Measurements from ENCODE around the gene TBCK. TPM values are rescaled to one million over a fixed set of nuclear protein-coding genes. Genes with fewer than 3 reads are reported as not detected.

The TBCK gene
- total RNA-seq, 2 experiments from 2014 or later, result 23.5 to 29.0 TPM

DNA sequence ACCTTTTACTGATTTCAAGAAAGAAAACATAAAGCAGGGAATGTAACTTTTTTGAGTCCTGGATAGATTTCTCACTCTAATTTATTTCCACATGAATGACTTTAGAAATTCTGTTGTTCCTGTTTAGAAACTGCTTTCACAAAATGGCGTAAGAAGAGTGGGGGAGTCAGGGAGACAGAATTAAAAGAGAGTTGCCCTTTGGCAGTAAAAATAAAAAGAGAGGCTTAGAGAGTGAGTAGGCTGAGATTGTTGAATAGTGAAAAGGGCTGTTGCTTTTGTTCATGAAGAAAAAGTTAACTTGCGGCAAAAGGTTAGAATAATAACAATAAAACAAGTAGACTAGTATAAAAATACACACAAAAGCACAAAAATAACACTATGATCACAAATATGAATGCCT is 166.1 kb downstream of the TBCK start:
- TF ChIP-seq, protein P1, sequence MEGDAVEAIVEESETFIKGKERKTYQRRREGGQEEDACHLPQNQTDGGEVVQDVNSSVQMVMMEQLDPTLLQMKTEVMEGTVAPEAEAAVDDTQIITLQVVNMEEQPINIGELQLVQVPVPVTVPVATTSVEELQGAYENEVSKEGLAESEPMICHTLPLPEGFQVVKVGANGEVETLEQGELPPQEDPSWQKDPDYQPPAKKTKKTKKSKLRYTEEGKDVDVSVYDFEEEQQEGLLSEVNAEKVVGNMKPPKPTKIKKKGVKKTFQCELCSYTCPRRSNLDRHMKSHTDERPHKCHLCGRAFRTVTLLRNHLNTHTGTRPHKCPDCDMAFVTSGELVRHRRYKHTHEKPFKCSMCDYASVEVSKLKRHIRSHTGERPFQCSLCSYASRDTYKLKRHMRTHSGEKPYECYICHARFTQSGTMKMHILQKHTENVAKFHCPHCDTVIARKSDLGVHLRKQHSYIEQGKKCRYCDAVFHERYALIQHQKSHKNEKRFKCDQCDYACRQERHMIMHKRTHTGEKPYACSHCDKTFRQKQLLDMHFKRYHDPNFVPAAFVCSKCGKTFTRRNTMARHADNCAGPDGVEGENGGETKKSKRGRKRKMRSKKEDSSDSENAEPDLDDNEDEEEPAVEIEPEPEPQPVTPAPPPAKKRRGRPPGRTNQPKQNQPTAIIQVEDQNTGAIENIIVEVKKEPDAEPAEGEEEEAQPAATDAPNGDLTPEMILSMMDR (IDR thresholded peaks at IDR 0.05), result no peak
- Mint-ChIP-seq H3K27ac (no peak overlapping the region), H3K27me3 (no peaks in the 10 kb centered on the region), H3K9me3 (peaks cover 35% of the 10 kb centered on the region), H3K36me3 (ENCODE audit: low read depth) (peaks cover 95% of the 10 kb centered on the region), H3K4me1 (ENCODE audit: low read depth) (no peaks in the 10 kb centered on the region), H3K4me3 (no peak overlapping the region)
- no peaks in the 10 kb centered on the region for H3K4me1 ChIP-seq (ENCODE audit: insufficient read depth, low read length)
- CTCF ChIA-PET, result no interaction called here
- no peaks in the 10 kb centered on the region for H3K27me3 ChIP-seq (ENCODE audit: control insufficient read depth in 1 of 2, insufficient read depth in 2 of 2, low read length in 2 of 2)
- DNase-seq (no peak), ATAC-seq (ENCODE audit: poor library complexity) (no peak)
- intact Hi-C loops (cut with DNase I, micrococcal nuclease), result no loop called here
- peaks cover 5% of the 10 kb centered on the region for H3K36me3 ChIP-seq (ENCODE audit: insufficient read depth, low read length)
- POLR2A ChIA-PET, result no interaction called here
- H3K27ac ChIP-seq (ENCODE audit: low read depth in 1 of 2, low read length in 2 of 2), result no peak overlapping the region
- peaks cover 4 to 17% of the 10 kb centered on the region in 2 experiments for H3K9me3 ChIP-seq (ENCODE audit: control insufficient read depth in 1 of 2, insufficient read depth in 1 of 2, low read length in 2 of 2)
- no peak overlapping the region for H3K4me3 ChIP-seq (ENCODE audit: low read length)

DNA sequence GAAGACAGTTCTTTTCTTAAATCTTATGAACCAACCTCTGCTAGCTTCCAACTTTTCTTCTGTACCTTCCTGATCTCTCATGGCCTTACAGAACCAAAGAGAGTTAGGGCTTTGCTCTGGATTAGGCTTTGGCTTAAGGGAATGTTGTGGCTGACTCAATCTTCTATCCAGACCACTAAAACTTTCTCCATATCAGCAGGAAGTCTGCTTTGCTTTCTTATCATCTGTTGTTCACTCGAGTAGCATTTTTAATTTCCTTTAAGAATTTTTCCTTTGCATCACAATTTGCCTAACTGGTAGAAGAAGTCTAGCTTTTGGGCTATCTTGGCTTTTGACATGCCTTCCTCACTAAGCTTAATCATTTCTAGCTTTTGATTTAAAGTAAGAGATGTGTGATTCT is 167.0 kb downstream of the TBCK start:
- peaks cover 4 to 17% of the 10 kb centered on the region in 2 experiments for H3K9me3 ChIP-seq (ENCODE audit: control insufficient read depth in 1 of 2, insufficient read depth in 1 of 2, low read length in 2 of 2)
- ChIA-PET POLR2A (no interaction called here), CTCF (no interaction called here)
- peaks cover 35% of the 10 kb centered on the region for H3K9me3 Mint-ChIP-seq
- H3K4me3 Mint-ChIP-seq, result no peak overlapping the region
- DNase-seq, result no peak
- peaks cover 94% of the 10 kb centered on the region for H3K36me3 Mint-ChIP-seq (ENCODE audit: low read depth)
- H3K4me1 Mint-ChIP-seq (ENCODE audit: low read depth), result no peaks in the 10 kb centered on the region
- TF ChIP-seq, protein P1 (IDR thresholded peaks at IDR 0.05), result no peak
- H3K27ac Mint-ChIP-seq, result no peak overlapping the region
- intact Hi-C loops (cut with DNase I, micrococcal nuclease), result no loop called here
- no peak overlapping the region for H3K4me3 ChIP-seq (ENCODE audit: low read length)
- no peaks in the 10 kb centered on the region for H3K27me3 Mint-ChIP-seq
- no peaks in the 10 kb centered on the region for H3K27me3 ChIP-seq (ENCODE audit: control insufficient read depth in 1 of 2, insufficient read depth in 2 of 2, low read length in 2 of 2)
- H3K27ac ChIP-seq (ENCODE audit: low read depth in 1 of 2, low read length in 2 of 2), result no peak overlapping the region
- peaks cover 5% of the 10 kb centered on the region for H3K36me3 ChIP-seq (ENCODE audit: insufficient read depth, low read length)
- H3K4me1 ChIP-seq (ENCODE audit: insufficient read depth, low read length), result no peaks in the 10 kb centered on the region
- ATAC-seq (ENCODE audit: poor library complexity), result no peak

DNA sequence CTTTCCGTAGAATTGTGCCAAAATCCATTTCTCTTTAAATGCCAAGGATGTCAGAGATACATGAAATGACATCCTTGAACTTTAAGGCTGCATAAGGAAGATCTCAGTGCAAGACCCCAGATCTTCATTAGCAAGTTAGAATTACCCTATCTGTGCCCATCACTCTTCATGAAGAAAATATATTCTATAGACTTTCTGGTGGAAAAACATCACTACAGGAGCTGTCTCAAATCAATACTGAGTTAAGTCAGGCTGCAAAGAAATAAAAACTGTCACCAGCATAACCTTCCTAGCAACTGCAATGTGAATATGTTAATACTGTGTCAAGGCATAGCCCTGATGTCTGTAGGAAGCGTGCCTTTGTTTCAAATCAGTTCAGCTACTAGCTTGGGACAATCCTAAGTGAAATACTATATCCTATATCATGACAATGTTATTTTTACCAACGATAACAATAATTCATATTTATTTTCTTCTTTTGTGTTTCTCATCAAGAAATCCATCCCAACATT is 173.3 kb downstream of the TBCK start:
- Mint-ChIP-seq H3K4me1 (ENCODE audit: low read depth) (no peaks in the 10 kb centered on the region), H3K36me3 (ENCODE audit: low read depth) (peaks cover 53% of the 10 kb centered on the region), H3K4me3 (no peak overlapping the region), H3K27me3 (no peaks in the 10 kb centered on the region), H3K27ac (no peak overlapping the region), H3K9me3 (peaks cover 6% of the 10 kb centered on the region)
- POLR2A ChIA-PET, result no interaction called here
- Histone ChIP-seq H3K27me3 (ENCODE audit: control insufficient read depth in 1 of 2, insufficient read depth in 2 of 2, low read length in 2 of 2) (no peaks in the 10 kb centered on the region), H3K9me3 (ENCODE audit: control insufficient read depth in 1 of 2, insufficient read depth in 1 of 2, low read length in 2 of 2) (peaks cover under 1 to 4% of the 10 kb centered on the region in 2 experiments), H3K36me3 (ENCODE audit: insufficient read depth, low read length) (peaks cover 5% of the 10 kb centered on the region), H3K27ac (ENCODE audit: low read depth in 1 of 2, low read length in 2 of 2) (no peak overlapping the region), H3K4me3 (ENCODE audit: low read length) (no peak overlapping the region), H3K4me1 (ENCODE audit: insufficient read depth, low read length) (no peaks in the 10 kb centered on the region)
- DNase-seq (no peak), ATAC-seq (ENCODE audit: poor library complexity) (no peak)
- intact Hi-C loops (cut with DNase I, micrococcal nuclease), result loop anchor here in 1 of 2 experiments (1.0 kb wide), 1 partner anchor 8 kb away; no protein-coding TSS in a partner anchor
- TF ChIP-seq, protein P1 (IDR thresholded peaks at IDR 0.05), result no peak
- CTCF ChIA-PET, result no interaction called here

All from CD4-positive, alpha-beta T cell (primary cell).